HG03025 (cell line): ENCODE results near the gene ACO1.

Experiments used
- ATAC-seq: cut with Tn5 transposase; IDR thresholded peaks from one replicate; pipeline ENCODE4 v1.9.1; 2021; ENCODE audit warnings: mild to moderate bottlenecking, moderate library complexity; ENCODE audit not compliant: unreplicated experiment, low FRiP score

Gene ACO1

GRCh38 chr9:32483343-32483742 is 98.9 kb downstream of the ACO1 start:
- ATAC-seq: no peak

GRCh38 chr9:32486839-32487562 is 102.6 kb downstream of the ACO1 start:
- ATAC-seq: no peak

GRCh38 chr9:32487981-32488380 is 103.5 kb downstream of the ACO1 start:
- no peak for ATAC-seq

DNA sequence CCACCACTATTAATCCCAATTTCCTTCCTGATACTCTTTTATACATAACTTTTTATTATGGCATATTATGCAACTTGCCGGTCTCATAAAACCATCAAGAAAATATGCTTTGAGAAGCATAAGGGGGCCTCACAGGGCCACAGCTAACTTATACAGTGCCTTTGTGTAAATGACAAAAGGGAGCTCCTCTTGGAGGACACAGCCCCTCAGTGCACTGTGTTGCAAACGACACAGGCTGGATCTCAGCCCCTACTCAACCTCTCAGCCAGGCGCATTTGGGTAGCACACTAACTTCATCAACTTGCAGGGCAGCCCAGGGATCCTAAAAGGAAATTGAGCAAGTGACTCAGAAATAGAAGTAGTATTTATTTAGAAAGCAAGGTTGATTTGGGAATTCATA is 106.2 kb downstream of the ACO1 start:
- no peak for ATAC-seq

DNA sequence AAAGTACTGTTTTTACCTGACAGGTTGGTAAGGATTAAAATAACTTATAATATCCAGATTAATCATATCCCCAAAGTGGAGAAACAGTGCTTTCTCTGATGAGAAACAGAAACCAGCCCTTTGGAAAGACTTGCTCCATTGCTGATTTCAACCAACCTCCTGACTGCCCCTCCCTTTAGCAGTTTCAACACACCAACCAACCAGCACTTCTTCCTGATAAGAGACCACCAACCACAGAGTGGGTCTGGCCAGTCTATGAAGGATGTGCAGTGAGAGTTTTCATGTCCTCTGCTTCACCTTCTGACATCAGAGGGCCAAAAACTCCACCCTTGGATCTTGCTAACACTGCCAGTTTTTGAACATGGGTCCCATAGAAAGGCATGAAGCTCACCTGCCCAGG is 113.5 kb downstream of the ACO1 start:
- ATAC-seq: no peak

DNA sequence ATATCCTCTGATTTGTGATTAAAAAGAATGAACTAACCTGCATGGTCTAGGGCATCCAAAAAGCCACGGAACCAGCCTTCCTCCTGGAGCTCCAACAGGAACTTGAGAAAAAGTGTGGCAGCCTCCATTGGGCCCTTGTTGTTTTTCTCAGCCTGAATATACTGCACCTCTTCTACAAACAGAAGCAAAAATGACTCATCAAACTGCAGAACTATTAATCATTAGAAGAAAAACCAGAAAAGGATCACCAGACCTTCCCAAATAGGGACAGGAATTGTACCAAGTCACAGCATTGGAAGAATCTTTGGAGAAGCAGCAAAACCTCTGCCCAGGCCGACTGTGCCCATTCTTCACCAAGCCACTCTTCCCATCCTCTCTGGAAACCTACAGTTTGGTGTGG is 116.3 kb downstream of the ACO1 start:
- no peak for ATAC-seq

GRCh38 chr9:32501868-32502267 is 117.4 kb downstream of the ACO1 start:
- ATAC-seq: no peak

- ATAC-seq: no peak
Measured at GRCh38 chr9:32502464-32502863, 118.0 kb downstream of the ACO1 start.

DNA sequence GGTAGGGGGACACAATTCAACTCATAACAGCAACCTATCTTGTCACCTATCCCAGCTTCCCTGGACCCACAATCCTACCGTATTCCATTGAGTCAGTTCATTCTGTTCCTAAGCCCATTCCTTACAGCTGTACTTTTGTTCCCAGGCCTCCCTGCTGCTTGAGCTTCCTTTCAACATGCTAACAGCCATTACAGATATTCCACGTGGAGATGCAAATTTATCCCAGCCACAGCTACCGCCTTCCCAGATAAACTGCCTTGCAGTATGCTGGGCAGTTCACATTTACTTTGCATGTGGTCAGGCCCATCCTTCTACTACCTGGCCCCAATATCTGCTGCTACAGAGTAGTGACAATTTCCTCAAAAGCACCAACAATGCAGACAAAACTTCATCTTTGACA is 118.6 kb downstream of the ACO1 start:
- no peak for ATAC-seq
